Activated CD4-positive, alpha-beta T cell treated with anti-CD3 and anti-CD28 coated beads, Interleukin-2, Interleukin-6, amounts not matched to agents 100 ng/mL and 50 ng/mL, durations not matched to agents 16 hours and 8 hours (primary cell): Measurements from ENCODE around the gene PPIL3.

Source experiments
- DNase-seq: peaks from one replicate; pipeline ENCODE4 v3.0.0-alpha.2; 2020

PPIL3 gene

DNA sequence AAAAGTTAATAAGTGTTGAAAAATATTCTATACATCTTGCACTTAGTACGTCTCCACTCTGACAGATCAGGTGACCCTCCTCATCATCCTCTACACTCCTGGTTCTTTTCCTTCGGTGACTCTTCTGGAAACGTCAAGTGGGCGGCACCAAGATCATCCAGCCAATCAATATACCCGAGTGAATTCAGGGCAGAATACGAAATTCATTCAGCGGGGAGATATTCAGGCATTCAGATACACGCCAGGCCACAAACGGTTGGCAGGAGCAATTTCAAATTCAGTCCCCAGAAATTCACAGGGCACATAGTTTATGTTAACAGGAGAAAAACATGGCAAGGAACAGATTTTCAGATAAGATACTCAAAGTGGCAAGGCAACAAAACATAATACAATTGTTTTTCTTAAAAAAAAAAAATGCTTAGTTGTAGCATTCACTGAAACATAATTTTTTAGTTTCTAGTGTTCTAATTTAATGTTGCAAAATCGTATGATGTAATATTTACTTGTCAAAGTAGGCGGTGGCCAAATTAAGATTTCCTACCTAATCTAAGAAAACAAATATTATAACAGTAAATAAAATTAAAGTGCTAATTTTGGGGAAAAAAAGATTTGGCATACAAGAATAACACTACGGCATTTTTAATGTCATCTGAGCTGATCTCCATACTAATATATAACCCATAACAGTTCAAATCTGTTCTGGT is 28.6 kb downstream of the PPIL3 start:
- DNase-seq: peak; percentile 31

DNA sequence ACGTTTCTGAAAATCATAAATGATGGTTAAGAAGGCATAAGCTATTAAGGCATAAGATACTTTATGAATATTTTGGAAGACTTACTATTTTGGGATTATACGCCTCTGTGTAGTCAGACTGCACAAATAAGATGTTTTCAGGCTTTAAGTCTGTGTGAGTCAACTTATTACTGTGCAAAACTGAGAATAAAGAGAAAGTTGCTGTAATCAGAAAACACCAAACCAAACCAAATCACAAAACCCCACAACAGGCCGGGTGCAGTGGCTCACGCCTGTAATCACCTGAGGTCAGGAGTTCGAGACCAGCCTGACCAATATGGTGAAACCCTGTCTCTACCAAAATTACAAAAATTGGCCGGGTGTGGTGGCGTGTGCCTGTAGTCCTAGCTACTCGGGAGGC is 32.1 kb downstream of the PPIL3 start:
- no peak for DNase-seq

DNA sequence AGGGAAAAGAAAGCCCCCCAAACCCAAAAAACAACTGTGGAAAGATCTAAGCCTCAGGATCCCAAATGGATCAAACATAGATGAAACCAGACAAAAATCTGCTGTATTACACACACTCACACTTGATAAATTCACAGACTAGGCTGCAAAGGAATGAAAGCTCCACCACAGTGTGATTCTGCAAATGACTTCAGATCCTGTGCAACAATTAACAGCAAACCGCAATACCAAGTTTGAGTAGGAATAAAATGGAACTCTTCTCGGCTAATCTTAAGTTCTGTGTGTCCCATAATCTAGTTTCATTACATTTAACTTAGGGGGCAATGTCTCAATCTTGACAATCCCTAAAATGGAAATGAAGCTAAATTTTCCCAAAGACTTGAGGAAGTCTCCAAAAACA is 36.3 kb downstream of the PPIL3 start:
- no peak for DNase-seq

DNA sequence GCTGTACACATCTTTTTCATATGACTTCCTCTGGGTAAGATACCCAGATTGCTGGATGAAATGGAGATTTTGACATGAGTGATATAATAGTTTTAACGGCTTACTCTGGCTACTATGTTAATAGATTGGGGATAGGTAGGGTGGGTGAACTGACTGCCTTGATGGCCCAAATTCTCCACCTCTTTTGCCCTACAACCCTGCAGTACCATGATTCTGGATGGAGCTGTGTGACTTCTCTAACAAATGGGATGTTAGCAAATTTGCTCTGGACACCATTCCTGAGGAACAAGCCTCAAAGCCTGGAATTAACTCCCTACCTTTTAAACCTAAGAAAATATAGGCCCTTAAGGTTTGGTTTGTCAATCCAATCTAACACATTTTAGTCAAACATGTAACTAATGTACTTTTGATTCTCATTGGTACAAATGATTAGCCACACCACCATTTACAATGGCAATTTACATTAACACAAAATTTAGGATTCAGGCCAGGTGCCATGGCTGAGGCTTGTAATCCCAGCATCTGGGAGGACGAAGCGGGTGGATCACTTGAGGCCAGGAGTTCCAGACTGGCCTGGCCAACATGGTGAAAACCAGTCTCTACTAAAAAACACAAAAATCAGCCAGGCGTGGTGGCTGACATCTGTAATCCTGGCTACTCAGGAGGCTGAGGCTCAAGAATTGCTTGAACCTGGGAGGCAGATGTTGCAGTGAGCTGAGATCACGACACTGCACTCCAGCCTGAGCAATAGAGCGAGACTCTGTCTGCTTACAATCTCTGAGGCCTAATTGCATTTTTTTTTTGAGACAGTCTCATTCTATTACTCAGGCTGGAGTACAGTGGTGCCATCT is 37.3 kb downstream of the PPIL3 start:
- no peak for DNase-seq

DNA sequence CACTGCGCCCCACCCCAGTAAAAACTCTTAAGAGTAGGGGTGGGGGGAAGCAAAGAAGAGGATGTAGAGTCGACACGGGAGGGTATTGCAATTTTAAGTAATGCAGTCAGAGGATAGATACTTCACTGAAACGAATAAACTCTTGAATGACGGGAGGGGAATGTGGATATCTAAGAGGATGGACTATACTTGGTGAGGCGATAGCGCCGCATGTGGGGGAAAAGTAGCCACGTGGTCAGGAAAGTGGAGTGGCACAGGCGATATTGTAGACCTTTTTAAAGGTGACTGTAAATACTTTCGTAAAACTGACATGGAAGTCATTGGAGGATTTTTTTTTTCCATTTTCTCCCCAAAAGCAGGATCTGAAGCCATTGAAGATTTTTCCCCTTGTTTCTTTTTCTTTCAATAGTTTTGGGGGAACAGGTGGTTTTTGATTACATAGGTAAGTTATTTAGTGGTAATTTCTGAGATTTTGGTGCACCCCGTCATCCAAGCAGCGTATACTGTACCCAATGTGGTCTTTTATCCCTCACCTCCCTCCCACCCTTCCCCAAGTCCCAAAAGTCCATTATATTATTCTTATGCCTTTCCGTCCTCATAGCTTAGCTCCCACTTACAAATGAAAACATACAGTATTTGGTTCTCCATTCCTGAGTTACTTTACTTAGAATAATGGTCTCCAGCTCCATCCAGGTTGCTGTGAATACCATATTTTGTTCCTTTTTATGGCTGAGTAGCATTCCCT is 38.2 kb downstream of the PPIL3 start:
- no peak for DNase-seq

DNA sequence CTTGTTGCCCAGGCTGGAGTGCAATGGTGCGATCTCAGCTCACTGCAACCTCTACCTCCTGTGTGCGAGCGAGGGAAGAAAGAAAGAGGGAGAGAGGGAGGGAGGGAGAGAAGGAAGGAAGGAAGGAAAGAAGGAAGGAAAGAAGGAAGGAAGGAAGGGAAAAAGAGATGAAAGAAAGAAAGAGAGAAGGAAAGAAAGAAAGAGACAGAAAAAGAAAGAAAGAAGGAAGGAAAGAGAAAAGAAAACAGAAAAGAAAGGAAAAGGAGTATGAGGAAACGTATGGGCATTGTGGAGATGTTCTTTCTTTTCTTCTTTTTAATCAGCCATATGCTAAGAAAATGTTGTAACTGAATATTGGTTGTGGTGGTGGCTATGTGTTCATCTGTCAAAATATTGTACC is 40.9 kb downstream of the PPIL3 start:
- no peak for DNase-seq

DNA sequence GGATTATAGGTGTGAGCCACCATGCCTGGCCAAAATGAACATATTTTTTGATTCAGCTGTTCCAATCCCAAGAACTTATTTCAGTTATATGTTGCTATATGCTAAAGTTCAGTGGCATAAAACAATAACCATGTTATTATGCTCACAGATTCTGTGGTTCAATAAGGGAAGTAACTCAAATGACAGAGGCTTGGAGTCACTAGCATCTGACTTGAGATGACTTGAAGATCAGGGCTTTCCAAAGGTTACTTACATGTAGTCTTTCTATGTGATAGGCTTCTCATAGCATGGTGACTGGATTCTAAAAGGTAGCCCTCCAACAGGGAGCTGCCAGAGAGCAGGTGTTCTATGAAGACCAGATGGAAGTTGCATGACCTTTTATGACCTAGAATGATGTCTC is 41.6 kb downstream of the PPIL3 start:
- DNase-seq: no peak

DNA sequence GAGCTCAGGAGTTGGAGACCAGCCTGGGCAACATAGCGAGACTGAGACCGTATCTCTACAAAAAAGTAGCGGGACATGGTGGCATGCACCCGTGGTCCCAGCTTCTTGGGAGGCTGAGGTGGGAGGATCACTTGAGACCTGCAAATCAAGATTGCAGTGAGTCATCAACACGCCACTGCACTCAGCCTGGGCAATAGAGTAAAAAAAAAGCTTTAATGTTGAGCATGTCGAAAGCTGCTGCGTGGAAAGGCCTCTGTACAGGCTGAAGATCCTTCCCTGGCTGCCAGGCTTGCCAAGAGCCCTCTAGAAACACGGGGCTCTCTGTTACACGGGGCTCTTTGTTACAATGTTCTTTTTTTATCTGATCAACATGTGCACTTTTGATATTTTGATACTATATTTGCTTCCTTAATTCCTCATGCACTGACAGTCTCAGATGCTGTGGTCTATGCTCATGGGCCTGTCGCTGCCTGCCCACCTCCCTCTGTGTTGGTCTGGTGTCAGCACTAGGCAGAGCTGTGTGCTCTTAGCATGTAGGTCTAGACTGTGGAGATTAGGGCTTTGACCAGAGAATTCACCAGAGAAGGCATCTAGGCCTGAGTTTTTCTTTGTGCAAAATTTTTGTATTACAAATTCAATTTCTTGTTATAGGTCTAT is 43.1 kb downstream of the PPIL3 start:
- no peak for DNase-seq

DNA sequence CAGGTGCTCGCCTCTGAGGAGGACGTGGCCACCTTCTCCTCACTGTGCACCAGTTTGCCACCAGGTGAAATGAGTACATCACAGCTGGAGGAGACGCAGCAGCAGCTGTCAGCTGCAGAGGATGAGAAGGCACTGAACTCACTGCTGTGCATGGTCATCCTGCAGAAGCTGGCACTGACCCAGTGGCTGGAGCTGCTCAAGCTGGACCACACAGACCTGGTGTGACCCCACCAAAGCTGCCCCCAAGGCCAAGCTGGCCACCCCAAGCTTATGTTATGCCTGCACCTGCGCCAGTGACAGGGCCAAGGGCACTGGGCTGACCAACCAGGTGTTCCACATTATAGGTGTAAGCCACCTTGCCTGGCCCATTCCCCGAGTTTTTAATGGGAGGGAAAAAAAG is 43.7 kb downstream of the PPIL3 start:
- DNase-seq: no peak

DNA sequence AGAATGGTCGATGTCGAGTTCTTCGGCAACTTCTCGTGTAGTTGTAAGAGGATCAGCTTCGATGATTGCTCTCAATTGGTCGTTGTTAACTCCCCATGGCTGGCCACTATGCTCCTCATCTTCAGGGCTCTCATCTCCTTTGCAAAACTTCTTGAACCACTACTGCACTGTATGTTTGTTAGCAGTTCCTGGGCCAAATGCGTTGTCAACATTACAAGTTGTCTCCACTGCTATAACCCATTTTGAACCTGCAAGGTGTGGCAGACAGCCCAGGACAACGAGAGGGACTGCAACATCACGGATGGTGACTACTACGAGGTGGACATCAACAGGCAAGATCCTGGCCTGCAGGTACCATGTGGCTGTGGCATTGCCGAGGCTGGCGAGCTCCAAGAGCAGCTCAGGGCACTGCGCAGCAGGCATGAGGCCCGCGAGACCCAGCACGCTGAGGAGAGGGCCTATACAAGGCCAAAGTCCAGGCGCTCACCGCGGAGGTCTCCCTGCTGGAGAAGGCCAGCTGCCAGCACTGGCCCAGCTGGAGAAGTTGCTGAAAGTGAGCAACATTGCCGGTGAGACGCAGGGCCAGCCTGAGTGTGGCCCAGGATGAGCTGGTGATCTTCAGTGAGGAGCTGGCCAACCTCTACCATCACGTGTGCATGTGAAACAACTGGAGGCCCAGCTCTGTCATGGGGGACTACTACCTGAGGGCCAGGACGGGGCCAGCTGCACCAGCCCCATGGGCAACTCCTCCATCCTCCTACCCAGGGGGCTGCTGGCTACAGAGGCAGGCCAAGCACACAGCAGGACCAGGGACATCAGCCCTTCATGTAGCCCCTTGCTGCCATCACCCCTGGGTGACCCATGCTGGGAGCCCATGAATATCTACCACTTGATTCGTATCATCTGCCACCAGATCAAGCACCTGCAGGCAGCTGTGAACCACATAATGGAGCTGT is 44.6 kb downstream of the PPIL3 start:
- DNase-seq: no peak

DNA sequence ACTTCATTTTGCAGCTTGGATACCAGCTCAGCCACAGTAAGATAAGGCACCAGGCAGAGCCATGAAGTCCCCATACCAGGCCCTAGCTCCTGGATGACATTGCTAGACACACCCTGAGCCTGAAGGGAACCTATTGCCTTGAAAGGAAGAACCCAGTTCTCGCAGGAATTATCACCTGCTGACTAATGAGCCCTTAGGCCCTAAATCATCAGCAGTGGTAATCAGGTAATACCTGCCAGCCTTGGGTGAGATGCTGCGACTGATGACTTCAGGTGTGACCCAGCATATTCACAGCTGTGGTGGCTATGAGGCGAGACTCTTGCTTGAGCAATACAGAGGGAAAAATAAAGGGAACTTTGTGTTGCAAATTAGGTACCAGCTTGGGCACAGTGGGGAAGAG is 49.4 kb downstream of the PPIL3 start:
- no peak for DNase-seq

DNA sequence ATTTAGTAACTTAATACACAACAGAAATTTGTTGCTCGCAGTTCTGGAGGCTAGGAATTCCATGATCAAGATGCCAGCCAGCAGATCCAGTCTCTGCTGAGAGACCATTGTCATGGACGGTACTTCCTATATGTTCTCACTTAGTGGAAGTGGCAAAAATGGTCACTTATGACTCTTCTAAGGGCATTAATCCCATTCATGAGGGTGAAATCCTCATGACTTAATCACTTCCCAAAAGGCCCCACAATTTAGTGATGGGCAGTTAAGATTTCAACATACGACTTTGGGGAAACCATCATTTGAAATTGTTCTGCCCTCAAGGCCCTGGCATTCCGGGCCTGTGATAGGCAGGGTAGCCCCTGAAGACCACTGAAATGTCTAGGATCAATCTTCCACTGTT is 54.2 kb downstream of the PPIL3 start:
- no peak for DNase-seq

DNA sequence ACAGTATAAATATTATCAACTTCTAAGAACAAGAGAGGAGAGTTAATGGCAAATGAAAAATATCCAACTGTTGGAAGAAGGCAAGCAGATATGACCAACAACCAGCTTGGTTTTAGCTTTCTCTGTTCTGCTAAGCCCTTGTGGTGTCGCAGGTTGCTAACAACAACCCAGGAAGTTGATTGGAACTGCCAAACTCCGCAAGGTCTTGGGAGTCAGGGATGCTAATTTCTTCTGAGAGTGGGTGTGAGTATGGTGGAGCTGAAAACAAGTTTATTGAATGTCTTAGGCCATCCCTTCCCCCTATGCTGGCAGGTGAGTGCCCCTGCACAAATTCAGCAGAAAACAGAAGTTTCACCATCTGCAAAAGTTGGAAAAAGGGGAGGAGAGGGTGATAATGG is 59.6 kb downstream of the PPIL3 start:
- no peak for DNase-seq

DNA sequence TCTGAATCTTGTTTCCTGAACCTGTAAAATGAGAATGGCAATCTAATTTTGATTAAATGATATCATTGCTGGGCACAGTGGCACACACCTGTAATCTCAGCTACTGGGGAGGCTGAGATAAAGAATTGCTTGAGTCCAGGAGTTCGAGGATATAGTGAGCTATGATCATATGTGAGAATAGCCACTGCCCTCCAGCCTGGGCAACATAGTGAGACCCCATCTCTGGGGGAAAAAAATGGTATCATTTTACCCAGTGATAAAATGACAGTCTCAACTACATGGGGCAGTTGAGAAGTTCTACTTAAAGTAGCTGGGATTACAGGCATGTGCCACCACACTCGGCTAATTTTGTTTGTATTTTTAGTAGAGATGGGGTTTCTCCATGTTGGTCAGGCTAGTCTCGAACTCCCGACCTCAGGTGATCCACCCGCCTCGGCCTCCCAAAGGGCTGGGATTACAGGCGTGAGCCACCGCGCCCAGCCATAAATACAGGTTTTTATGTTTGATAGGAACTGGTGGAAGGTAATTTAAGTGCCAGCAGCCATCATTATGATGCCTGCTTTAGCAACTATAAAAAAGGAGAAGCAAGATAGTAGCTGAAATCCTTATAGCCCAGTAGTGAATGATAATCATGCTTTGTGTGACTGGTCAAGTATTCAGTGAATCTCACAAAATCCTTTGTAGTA is 60.2 kb downstream of the PPIL3 start:
- no peak for DNase-seq

DNA sequence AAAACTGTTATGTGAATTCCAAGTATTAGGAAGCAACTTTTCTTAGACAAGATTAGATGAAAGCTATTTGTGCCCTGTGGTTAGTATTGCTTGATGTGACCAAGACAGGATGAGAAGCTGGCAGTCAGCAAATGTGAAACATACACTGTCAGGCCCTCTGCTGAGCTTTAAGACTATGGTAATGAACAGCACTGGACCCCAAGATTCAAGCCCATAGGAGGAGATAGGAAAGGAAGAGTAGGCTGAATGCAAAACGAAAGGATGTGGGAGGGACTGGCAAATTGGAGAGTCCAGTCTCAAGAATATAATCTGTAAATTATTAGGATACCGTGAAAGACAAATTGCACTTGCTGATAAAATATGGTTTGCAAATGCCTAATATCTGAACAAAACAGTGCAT is 60.8 kb downstream of the PPIL3 start:
- no peak for DNase-seq

DNA sequence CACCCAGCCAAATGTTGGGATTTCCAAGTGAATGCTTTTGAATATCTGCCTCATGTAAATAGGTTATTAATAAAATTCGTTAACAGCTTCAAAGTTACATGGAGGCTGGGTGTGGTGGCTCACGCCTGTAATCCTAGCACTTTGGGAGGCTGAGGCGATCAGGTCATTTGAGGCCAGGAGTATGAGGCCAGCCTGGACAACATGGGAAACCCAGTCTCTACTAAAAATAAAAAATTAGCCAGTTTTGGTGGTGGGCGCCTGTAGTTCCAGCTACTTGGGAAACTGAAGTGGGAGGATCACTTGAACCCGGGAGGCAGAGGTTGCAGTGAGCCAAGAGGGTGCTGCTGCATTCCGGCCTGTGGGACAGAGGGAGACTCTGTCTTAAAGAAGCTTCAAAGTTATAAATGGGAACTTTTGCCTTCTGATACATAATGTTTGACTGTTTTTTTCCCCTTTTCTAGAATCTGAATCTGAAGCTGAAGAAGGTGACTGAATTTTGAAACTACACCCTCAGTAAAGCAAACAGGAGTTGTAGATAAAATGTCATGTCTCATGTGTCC is 67.1 kb downstream of the PPIL3 start:
- no peak for DNase-seq
